GM21515 (cell line): ENCODE measurements around the gene DMRT2.

ENCODE experiments used
- ATAC-seq: cut with Tn5 transposase; IDR thresholded peaks from one replicate; pipeline ENCODE4 v1.9.1; 2021; ENCODE audit not compliant: unreplicated experiment

Gene DMRT2

DNA sequence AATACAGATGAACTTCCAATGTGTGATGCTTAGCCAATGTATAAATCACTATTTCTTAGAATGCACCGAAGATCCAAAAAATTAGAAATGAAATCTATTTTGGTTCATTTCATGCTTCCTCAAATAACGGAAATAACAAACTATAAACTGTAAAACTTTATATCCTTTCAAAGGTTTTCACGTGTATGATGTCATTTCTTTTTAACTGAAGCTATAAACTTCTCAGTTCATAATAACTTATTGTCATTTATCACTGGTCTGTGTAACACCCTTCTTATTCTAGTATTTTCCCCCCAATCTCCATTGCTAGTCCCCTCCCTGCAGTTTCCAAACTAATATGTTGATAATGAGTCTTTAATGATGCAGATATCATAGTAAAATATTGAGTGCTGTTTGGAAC, 36.4 kb downstream of the DMRT2 start:
- ATAC-seq: no peak

DNA sequence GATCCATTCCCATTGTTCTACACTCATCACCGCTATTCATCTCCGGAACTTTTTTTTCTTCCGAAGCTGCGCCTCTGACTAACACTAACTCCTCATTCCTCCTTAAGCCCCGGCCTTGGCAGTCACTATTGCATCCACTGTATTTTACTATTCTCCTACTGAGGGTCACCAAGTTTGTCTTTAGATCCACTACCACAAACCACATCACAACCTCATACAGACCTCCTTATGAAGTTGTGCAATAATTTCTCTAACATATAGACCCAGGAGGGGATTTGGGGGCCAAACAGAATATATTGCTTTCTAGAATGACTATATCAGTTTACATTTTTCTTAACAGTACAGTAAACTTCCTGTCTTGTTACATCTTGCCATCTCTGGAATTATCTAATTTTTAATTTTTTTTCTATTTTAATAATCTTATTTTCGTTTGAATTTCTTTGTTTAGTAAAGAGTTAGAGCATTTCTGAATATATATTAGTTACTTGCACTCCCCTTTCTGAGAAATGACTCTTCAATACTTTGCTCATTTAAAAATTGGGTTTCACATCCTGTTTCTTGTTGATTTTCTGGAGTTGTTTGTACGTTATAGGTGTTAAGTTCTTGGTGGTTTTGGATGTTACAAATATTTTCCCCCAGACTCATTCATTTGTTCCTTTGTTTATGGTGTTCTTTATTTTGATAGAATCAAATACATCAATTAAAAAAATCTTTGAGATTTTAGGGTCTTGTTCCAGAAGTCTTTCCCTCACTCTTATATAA, 37.1 kb downstream of the DMRT2 start:
- ATAC-seq: no peak

DNA sequence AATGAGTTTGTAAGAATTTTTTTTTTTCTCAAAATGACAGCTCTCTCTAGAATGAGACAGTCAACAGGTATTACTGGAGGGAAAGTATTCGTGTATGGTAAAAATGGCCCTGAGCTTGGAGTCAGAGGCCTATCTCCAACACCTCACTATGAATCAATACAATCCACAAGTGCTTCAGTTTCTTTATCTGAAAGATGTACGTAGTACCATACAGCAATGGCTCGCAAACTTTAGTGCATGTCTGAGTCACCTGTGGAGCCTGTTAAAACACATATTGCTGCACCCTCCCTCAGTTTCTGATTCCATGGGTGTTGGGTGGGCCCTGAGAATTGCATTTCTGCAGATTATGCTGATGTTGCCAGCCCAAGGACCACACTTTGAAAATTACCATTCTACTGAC, 44.6 kb downstream of the DMRT2 start:
- no peak for ATAC-seq

DNA sequence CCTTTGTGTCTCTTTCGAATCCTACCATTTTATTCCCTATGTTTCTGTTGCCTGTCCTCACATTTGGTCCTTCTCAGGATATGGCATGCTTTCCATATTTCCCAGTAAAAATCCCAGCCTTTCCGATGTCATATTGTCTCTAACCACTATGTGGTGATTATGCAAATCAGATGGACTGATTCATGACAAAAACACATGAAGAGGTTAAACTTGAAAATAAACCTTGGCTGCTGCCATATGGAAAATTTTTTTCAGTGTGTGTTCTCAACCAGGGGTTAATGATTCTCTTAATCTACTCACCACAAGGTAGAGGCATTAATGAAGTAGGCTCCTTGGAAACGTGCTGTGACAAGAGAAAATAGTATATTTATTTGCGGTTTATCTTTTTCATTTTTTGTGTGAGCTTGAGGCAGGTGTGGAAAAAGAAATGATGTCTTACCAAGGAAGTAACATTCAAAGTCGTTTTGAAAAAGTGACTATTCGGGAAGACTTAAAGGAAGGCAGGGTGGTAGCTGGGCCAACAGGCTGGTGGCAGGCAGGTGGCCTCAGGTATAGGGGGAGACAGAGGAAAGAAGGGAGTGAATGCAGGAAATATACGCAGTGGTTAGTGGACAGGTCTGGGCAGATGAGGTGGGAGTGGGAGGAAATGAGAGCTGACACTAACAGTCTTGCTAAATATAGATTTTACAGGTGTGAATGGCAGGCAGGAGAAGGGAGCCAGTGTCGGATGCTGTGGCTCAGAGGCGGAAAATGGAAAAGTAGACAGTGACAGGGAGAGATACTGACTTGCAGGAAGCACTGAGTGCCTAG, 46.2 kb downstream of the DMRT2 start:
- ATAC-seq: no peak

DNA sequence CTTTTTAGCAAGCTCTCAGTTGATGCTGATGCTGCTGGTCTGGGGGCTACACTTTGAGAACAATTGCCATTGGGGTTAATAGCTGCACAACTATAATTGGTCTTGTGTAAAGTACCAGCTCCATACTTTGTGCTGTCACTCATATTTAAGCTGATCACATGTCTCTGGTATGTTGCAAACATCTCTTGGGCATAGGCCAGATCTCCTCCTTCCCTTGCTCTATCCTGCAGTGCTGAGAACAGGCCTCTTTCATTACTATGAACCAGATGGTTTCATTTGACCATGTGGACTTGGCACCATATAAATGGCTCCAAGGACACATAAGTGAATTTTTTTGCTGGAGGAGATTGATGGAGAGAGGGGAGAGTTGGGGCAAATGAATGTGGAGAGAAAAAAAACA, 48.4 kb downstream of the DMRT2 start:
- ATAC-seq: no peak

DNA sequence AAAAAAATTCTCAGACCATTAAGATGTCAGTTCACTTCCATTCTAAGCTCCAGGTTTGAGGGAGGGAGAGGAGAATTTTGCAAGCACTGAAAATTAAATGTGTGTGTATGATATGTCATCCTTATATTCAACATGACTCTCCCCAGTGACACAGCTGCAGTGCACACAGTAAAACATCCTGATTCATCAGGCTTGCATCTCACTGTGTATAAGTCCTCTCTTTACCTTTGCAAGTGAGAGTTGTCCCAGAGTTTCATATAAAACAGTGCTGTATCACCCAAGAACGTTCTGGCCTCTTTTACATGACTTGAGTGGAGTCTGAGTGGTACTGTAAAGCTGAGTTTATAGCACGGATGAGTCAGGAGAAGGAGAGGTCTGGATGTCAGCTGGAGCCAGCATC, 50.0 kb downstream of the DMRT2 start:
- ATAC-seq: no peak

DNA sequence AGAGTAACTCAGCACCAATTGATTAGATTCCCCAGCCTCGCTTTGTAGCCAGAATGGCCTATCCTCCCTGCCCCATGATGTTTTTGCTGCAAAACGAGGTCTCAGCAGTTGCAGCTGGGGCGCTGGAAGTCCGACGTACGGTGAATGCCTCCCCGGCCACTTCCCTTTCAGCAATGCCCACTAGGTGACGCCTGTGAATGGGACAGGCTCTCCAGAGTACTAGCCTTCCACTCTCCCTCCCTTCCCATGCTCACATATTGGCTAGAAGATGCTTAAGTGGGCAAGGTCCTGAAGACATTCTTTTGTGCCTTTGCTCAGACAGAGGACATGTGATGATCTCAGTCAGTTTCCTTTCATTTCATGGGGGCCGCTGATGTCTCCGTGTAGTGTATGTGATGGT, 50.8 kb downstream of the DMRT2 start:
- ATAC-seq: no peak

DNA sequence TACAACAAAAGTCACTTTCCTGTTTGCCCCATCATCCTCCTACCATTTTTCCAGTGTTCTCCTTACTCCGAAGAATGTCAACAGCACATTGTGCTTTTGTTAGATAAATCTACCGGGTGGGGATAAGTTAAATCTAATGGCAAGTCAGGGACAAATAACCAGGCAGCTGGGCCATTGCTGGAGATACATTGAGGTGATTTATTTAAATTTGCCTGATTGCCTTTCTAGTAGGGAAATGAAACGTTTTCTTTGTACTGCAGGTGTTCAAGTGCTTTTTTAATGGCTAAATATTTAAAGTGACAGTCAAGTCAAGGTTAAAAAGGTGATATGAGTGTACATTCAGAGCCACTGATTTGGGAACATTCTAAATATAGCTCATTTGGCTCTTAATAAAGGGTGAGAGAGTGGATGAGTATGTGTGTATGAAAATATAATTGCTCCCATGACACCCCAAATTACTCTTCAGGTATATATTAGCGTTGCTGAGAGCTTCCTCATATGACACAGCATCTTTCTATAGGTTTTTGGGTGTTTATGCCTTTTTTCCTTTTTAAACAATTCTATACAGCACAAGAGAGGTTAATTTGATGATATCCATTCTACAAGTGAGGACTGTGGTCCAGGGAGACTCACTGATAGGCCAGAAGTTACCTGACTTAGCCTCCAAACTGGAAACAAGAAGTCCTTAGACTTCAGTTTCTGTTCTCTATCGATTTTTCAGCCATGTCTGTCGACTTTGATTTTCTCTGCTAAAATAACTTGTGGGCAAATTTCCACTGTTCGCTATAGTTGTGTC, 51.9 kb downstream of the DMRT2 start:
- ATAC-seq: no peak

DNA sequence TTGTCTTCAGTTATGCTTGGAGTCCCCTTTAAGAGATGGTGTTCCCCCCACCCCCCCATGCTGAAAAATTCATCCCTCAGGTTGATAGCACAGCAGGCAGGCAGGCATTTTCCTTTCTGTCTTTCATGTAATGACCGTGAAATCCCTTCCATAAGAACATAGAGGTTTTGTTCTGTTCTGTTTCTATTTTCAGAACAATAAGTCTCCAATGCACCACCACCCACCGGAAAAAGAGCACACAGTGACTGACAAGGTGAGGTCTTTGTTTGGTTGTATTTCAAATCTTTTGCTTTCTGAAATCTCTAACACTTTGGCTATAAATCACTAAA, 52.4 kb downstream of the DMRT2 start:
- ATAC-seq: no peak
